Heart left ventricle (tissue), 13 donors: ENCODE data around the gene HERC2.

Source experiments
- CTCF ChIP-seq, 12 donors: fragments of 200-600 bp; sonication (generic) in 4 of 12; IDR thresholded peaks; one replicate each; pipeline versions ENCODE4 v1.5.0 to v1.8.0; 2018 to 2022; ENCODE audit warnings: antibody characterized with exemption in 12 of 12, mild to moderate bottlenecking in 5 of 12
- POLR2A ChIP-seq, 2 donors: fragments of 450-650 bp; IDR thresholded peaks; one replicate each; pipeline ENCODE4 v1.6.1; 2017; ENCODE audit warnings: antibody characterized with exemption in 2 of 2, mild to moderate bottlenecking in 2 of 2, moderate library complexity in 2 of 2
- donor health status: ischemic (EF 13 %, LVEDD 7.1; RV severe dilation, severe dysfunction).
- donor health status: DM: no; HTN: yes; CAD: no.
- donor health status: DM: no; HTN: no; CAD: no.
- donor health status: ischemic (EF 25% LVEDD 6.9; RV normal size, moderate dysfunction).
- donor health status: ischemic (EF 25% LVEDD 5.7; RV mildly dilated, moderate dysfunction).
- donor health status: ischemic (EF 35%, LVEDD 5.7; RV mildly dilated, moderate dysfunction).
- donor health status: nonischemic (EF 11% LVEDD 7.7; RV severe dilation, severe dysfunction).
- donor health status: DM: yes; HTN: yes; CAD: no.
- donor health status: PGD.
- donor health status: ischemic (EF 29% LVEDD 5.4; RV normal size, mild dysfunction).
- donor health status: nonischemic (EF 23%, LVEDD 6.1; RV moderate dilation, normal function).

GRCh38 chr15:28286031-28286430 is 35.9 kb downstream of the HERC2 start:
- TF ChIP-seq CTCF (IDR thresholded peaks at IDR 0.05) (no peak), POLR2A (IDR thresholded peaks at IDR 0.05) (no peak)
